T-cell (primary cell): ENCODE data around the gene ZNF740. TPM values are rescaled to one million over a fixed set of nuclear protein-coding genes. Genes with fewer than 3 reads are reported as not detected.
A peak's percentile ranks its signal among the peaks of the same experiment; 100 is the strongest.

ENCODE experiments used
- ATAC-seq, 4 experiments: fragments of 200-7000 bp in 3 of 4; fragments of 150-1000 bp in 1 of 4; cut with Tn5 transposase; replicated peaks in 1 of 4; 1 replicate in 3 of 4; 2 replicates in 1 of 4; pipeline ENCODE4 v1.10.0; 2021; ENCODE audit warnings: moderate library complexity in 3 of 4, mild to moderate bottlenecking in 2 of 4, moderate number of reproducible peaks in 1 of 4
- CTCF ChIA-PET, 2 donors: fragments of 300-600 bp; sonication (Branson Sonifier 250); formaldehyde crosslinking; loops; one replicate each; lab custom pipeline; 2022; ENCODE audit warnings: antibody characterized with exemption in 2 of 2; lab: Charles Lee
- POLR2A ChIA-PET, 2 donors: fragments of 300-600 bp; sonication (Branson Sonifier 250); formaldehyde crosslinking; loops; one replicate each; lab custom pipeline; 2022; ENCODE audit warnings: antibody characterized with exemption in 2 of 2; lab: Charles Lee
- DNase-seq, 35 experiments: peaks; one replicate each; pipeline versions ENCODE4 v3.0.0 to v3.0.0-alpha.2; 2013 to 2023
- H3K27ac ChIP-seq: one replicate; pipeline ENCODE4 v1.5.1; 2013; ENCODE audit warnings: low read length
- H3K27me3 ChIP-seq, 2 experiments: replicated peaks in 1 of 2; 1 replicate in 1 of 2; 2 replicates in 1 of 2; pipeline versions ENCODE4 v1.6.1 to v1.7.0; 2013; ENCODE audit warnings: low read length in 1 of 2, mixed read lengths in 1 of 2; ENCODE audit not compliant: control insufficient read depth in 2 of 2, insufficient read depth in 2 of 2; ENCODE audit errors: extremely low read depth in 1 of 2
- H3K36me3 ChIP-seq, 2 donors: 1 replicate in 1 of 2; 2 replicates in 1 of 2; pipeline versions ENCODE4 v1.6.1 to v1.7.0; 2013; ENCODE audit warnings: low read length in 1 of 2; ENCODE audit not compliant: control insufficient read depth in 2 of 2, insufficient read depth in 1 of 2; ENCODE audit errors: extremely low read depth in 1 of 2
- H3K4me1 ChIP-seq, 2 experiments: 1 replicate in 1 of 2; 2 replicates in 1 of 2; pipeline versions ENCODE4 v1.6.1 to v1.7.0; 2013; ENCODE audit warnings: low read length in 2 of 2, mixed read lengths in 1 of 2; ENCODE audit not compliant: insufficient read depth in 2 of 2, control insufficient read depth in 1 of 2; ENCODE audit errors: extremely low read depth in 1 of 2
- H3K4me3 ChIP-seq, 2 donors: 1 replicate in 1 of 2; 2 replicates in 1 of 2; pipeline versions ENCODE4 v1.5.1 to v1.7.0; 2013; ENCODE audit warnings: mild to moderate bottlenecking in 2 of 2, low read length in 1 of 2, moderate library complexity in 1 of 2; ENCODE audit not compliant: control insufficient read depth in 1 of 2; ENCODE audit errors: extremely low read depth in 1 of 2
- H3K9me3 ChIP-seq: 2 replicates; pipeline ENCODE4 v1.7.0; 2013
- H3K27ac Mint-ChIP-seq, 2 donors: one replicate each; pipeline ENCODE4 v1.8.0; 2020 to 2021; ENCODE audit warnings: mild to moderate bottlenecking in 2 of 2, mixed read lengths in 2 of 2
- H3K27me3 Mint-ChIP-seq, 2 donors: one replicate each; pipeline ENCODE4 v1.8.0; 2021 to 2022; ENCODE audit warnings: mixed read lengths in 2 of 2
- H3K36me3 Mint-ChIP-seq: one replicate; pipeline ENCODE4 v1.8.0; 2021; ENCODE audit warnings: mixed read lengths
- H3K4me1 Mint-ChIP-seq, 3 donors: one replicate each; pipeline ENCODE4 v1.8.0; 2020 to 2022; ENCODE audit warnings: mixed read lengths in 3 of 3, mild to moderate bottlenecking in 1 of 3
- H3K4me3 Mint-ChIP-seq, 3 donors: one replicate each; pipeline ENCODE4 v1.8.0; 2020 to 2022; ENCODE audit warnings: mild to moderate bottlenecking in 3 of 3, mixed read lengths in 3 of 3, moderate library complexity in 3 of 3
- H3K9me3 Mint-ChIP-seq, 3 donors: one replicate each; pipeline ENCODE4 v1.8.0; 2020 to 2022; ENCODE audit warnings: mixed read lengths in 3 of 3
- WGBS: methylation state at CpG from one replicate; pipeline ENCODE4 v1.1.5; 2013; ENCODE audit warnings: missing lambda C conversion rate; ENCODE audit not compliant: insufficient coverage; 5-methylcytosine and 5-hydroxymethylcytosine counted together
- total RNA-seq, 35 experiments: library from RNA in 6 of 35; stranded (reverse) in 6 of 35; fragments of 120-200 nt in 1 of 35; gene quantifications; one replicate each; pipeline versions ENCODE4 v1.2.1 to v1.2.4 and lab custom pipeline; 2013 to 2026

ZNF740 gene
- total RNA-seq, 5 donors from 2014 or later (not counting 1 experiment from before 2014, with no cell fraction given): 36.4 to 94.2 (median 83.9) TPM

DNA sequence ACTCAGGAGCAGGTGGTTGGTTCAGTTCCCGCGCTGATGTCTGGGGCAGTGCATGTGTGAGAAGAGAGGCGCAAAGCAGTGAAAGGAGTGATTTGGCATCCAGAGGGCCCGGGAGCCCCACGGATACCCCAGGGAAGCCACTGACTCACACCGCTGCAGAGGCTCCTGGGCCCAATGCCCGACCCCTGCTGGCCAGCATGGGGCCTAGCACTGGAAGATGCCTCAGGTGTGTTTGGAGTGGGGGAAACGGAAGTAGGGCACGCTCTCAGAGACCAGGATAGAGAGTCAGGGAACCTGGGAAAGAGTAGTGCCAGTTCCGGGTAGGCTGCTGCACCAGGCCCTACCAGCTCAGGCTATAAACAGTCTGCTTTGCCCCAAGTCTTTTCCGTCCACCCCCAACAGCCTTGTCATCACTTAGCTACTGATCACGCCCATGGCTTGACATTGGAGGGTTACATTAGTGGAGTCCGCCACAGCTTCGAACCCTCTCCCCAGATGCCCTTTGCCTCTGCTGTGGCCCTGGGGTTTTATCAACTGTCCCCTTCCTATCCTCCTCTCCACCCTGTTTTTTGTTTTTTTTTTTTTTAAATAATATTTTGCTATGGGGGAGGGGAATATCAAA lies 9.7 kb downstream of the ZNF740 start:
- POLR2A ChIA-PET: no interaction called here
- Histone ChIP-seq H3K4me1 (peaks cover 0 to 21% of the 10 kb centered on the region in 2 experiments), H3K27me3 (no peaks in the 10 kb centered on the region), H3K27ac (peak overlapping the region; percentile 21), H3K4me3 (no peak overlapping the region), H3K36me3 (peaks cover 36 to 89% of the 10 kb centered on the region in 2 donors), H3K9me3 (no peaks in the 10 kb centered on the region)
- Mint-ChIP-seq H3K27ac (peak overlapping the region; percentile 65 to 80), H3K36me3 (peaks cover 65% of the 10 kb centered on the region), H3K27me3 (no peaks in the 10 kb centered on the region), H3K4me1 (peaks cover 24 to 40% (median 39%) of the 10 kb centered on the region in 3 donors), H3K4me3 (no peak overlapping the region), H3K9me3 (no peaks in the 10 kb centered on the region)
- 41% methylated on average over 7 of the region's 14 CpGs for WGBS
- ATAC-seq (peak; percentile 80 to 95 (median 86)), DNase-seq (peak in 29 of 35 experiments; percentile 16 to 68 (median 38))
- CTCF ChIA-PET: interaction anchor here (0.7 to 2.1 kb wide), 5 partner anchors 10 to 284 kb away, joined by 4 to 12 read pairs (median 5); partner anchors contain the start of genes CSAD (in 1 of the 2) and ZNF740 (in 1 of the 2)

DNA sequence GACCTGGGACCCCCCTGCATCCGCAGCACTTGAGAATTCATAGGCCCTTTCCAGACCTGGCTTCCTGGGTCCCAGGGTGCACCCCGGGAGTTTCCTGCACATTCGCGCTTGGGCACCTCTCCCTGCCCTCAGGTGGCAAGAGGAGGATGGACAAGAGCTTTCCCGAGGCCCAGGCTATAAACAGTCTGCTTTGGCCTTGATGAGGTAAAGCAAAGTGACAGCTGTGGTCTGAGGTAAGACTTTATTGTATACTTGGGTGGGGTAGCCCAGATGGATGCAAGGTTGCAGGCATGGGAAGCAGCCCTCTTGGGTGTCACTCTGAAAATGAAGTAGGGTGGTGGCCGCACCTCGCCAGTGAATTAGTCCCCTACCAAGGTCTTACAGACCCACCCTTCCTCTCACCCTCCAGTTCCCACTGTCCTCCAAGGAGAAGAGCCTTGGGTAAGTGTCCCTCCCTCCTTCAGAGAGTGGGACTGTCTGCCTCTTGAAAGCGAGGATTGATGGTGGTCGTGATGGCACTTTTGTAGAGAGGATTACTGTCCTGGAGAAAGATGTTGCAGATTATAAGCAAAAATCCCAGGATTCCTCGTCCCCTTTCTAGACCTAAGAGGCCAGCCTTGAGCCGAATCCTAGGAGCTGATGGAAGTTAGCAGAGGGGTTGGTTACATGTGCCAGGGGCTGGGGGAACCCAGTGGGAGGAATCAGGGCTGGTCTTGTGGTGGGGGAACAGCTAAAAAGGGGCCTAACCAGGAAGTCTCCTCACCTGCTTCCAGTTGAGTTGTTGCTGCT lies 10.8 kb downstream of the ZNF740 start:
- ATAC-seq (no peak), DNase-seq (no peak)
- Histone ChIP-seq H3K4me1 (peaks cover 0 to 15% of the 10 kb centered on the region in 2 experiments), H3K36me3 (peaks cover 41 to 89% of the 10 kb centered on the region in 2 donors), H3K27ac (no peak overlapping the region), H3K27me3 (no peaks in the 10 kb centered on the region), H3K9me3 (no peaks in the 10 kb centered on the region), H3K4me3 (no peak overlapping the region)
- POLR2A ChIA-PET: no interaction called here
- Mint-ChIP-seq H3K27ac (peak overlapping the region; percentile 48 to 76), H3K9me3 (no peaks in the 10 kb centered on the region), H3K27me3 (no peaks in the 10 kb centered on the region), H3K4me1 (peaks cover 25 to 40% (median 39%) of the 10 kb centered on the region in 3 donors), H3K4me3 (no peak overlapping the region), H3K36me3 (peaks cover 64% of the 10 kb centered on the region)
- WGBS: 95% methylated on average over 6 of the region's 11 CpGs
- CTCF ChIA-PET: no interaction called here

DNA sequence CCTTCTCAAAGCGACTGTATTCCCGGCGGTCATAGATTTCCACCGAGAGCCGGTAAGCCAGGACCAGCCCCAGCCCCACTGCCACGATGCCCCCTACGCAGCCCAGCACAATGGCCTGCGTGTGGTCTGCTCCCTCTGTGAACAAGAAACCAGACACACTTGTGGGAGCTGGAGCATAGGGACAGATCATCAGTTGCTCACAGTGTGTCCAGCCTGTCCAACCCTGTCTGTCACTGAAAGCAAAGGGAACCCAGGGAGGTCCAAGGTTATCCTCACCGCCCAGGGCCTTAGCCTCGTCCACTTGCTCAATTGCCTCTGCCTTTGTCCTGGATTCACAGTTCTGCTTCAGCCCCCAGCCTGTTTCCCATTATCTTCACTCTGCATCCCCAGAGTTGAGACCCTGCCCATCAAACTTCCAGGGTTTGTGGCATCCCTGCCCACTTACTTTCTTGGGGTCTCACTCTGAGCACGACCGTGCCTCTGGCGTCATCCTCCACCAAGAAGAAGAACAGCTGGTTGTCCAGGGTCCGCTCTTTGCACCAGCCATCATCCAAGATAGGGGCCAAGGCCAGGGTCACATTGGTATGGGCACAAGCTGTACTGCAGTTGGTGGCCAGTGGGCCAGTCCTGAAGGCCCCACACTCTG lies 11.5 kb downstream of the ZNF740 start:
- H3K9me3 ChIP-seq: no peaks in the 10 kb centered on the region
- no peak overlapping the region for H3K4me3 ChIP-seq
- H3K4me1 Mint-ChIP-seq: peaks cover 31 to 46% (median 44%) of the 10 kb centered on the region in 3 donors
- ATAC-seq (no peak), DNase-seq (no peak)
- ChIA-PET POLR2A (no interaction called here), CTCF (no interaction called here)
- H3K36me3 Mint-ChIP-seq: peaks cover 64% of the 10 kb centered on the region
- no peaks in the 10 kb centered on the region for H3K9me3 Mint-ChIP-seq
- H3K4me3 Mint-ChIP-seq: no peak overlapping the region
- 100% methylated on average over 14 of the region's 14 CpGs for WGBS
- peaks cover 0 to 21% of the 10 kb centered on the region in 2 experiments for H3K4me1 ChIP-seq
- no peaks in the 10 kb centered on the region for H3K27me3 ChIP-seq
- H3K27ac Mint-ChIP-seq: peak overlapping the region; percentile 37 to 48
- H3K27ac ChIP-seq: no peak overlapping the region
- H3K36me3 ChIP-seq: peaks cover 40 to 89% of the 10 kb centered on the region in 2 donors
- H3K27me3 Mint-ChIP-seq: no peaks in the 10 kb centered on the region

DNA sequence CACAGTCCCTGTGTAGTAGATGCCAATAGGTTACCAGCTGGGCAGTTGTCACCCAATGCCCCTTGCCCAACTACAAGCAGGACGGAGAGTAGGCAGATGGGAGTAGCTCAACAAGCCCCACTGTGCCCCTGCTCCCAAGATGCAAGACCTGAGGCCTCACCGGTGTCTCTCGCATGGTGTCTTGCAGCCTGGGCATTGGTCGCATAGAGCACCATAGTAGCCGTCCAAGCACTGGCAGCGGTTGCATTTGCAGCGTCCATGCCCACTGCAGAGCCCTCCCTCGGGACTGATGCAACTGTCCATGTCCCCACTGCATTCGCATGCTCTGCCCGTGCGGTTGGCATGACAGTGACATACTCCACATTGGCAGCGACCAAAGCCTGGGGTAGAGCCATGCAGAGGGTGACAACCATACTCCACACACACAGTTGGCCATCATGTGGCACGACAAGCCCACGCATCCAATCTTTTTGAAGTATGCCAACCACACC lies 12.1 kb downstream of the ZNF740 start:
- peak overlapping the region in 1 of 3 donors; percentile 21 for H3K4me3 Mint-ChIP-seq
- ATAC-seq (no peak), DNase-seq (peak in 1 of 35 experiments; percentile 20)
- POLR2A ChIA-PET: no interaction called here
- no peak overlapping the region for H3K4me3 ChIP-seq
- CTCF ChIA-PET: interaction anchor here in 1 of 2 donors (0.8 kb wide), 1 partner anchor 32 kb away, joined by 3 read pairs; no protein-coding TSS in a partner anchor
- no peaks in the 10 kb centered on the region for H3K9me3 ChIP-seq
- H3K27ac ChIP-seq: no peak overlapping the region
- H3K36me3 ChIP-seq: peaks cover 40 to 89% of the 10 kb centered on the region in 2 donors
- H3K27me3 Mint-ChIP-seq: no peaks in the 10 kb centered on the region
- H3K4me1 ChIP-seq: peaks cover 0 to 26% of the 10 kb centered on the region in 2 experiments
- peak overlapping the region in 1 of 2 donors; percentile 28 for H3K27ac Mint-ChIP-seq
- H3K36me3 Mint-ChIP-seq: peaks cover 62% of the 10 kb centered on the region
- no peaks in the 10 kb centered on the region for H3K27me3 ChIP-seq
- H3K9me3 Mint-ChIP-seq: no peaks in the 10 kb centered on the region
- H3K4me1 Mint-ChIP-seq: peaks cover 35 to 49% (median 47%) of the 10 kb centered on the region in 3 donors
- 98% methylated on average over 14 of the region's 14 CpGs for WGBS

DNA sequence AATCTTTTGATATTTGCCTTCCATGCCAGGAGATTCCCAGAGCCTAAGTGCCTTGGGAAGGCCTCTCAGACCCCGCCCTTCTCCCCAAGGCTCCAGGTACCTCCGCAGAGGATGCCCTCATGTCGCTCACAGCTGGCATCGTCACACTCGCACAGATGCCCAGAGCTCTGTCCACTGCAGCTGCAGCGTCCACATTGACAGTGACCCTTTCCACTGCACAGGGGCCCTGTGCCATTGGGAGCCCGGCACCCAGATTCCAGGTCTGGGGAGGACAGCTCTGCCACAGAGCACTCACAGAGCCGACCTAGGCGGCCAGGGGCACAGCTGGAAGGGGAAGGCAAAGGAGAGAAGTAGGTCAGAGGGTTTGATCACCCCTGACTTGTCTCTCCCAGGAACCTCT lies 12.5 kb downstream of the ZNF740 start:
- Mint-ChIP-seq H3K4me1 (peaks cover 38 to 53% (median 51%) of the 10 kb centered on the region in 3 donors), H3K27ac (peak overlapping the region; percentile 63 to 80), H3K27me3 (no peaks in the 10 kb centered on the region), H3K36me3 (peaks cover 62% of the 10 kb centered on the region), H3K4me3 (peak overlapping the region in 1 of 3 donors; percentile 21), H3K9me3 (no peaks in the 10 kb centered on the region)
- Histone ChIP-seq H3K4me1 (peaks cover 0 to 31% of the 10 kb centered on the region in 2 experiments), H3K27me3 (no peaks in the 10 kb centered on the region), H3K36me3 (peaks cover 40 to 84% of the 10 kb centered on the region in 2 donors), H3K4me3 (no peak overlapping the region), H3K27ac (no peak overlapping the region), H3K9me3 (no peaks in the 10 kb centered on the region)
- POLR2A ChIA-PET: no interaction called here
- CTCF ChIA-PET: interaction anchor here in 1 of 2 donors (0.5 to 0.8 kb wide), 2 partner anchors 32 to 71 kb away, joined by 3 to 4 read pairs; no protein-coding TSS in a partner anchor
- ATAC-seq (no peak), DNase-seq (no peak)
- WGBS: 100% methylated on average over 7 of the region's 9 CpGs
